WTC11 (cell line): Measurements from ENCODE around the gene LMO1.
A peak's percentile ranks its signal among the peaks of the same experiment; 100 is the strongest.

Experiments
- CREM ChIP-seq: sonication (generic); formaldehyde crosslinking; IDR thresholded peaks from 2 replicates; pipeline ENCODE4 v1.8.1; 2022; ENCODE audit warnings: mild to moderate bottlenecking, missing genetic modification reagents, moderate library complexity
- CTCF ChIP-seq: fragments of 200-600 bp; IDR thresholded peaks from 2 replicates; pipeline ENCODE4 v1.8.0; 2022; ENCODE audit warnings: antibody characterized with exemption
- E2F1 ChIP-seq: sonication (generic); formaldehyde crosslinking; IDR thresholded peaks from 2 replicates; pipeline ENCODE4 v1.8.0; 2022; ENCODE audit warnings: mild to moderate bottlenecking, missing genetic modification reagents
- E2F5 ChIP-seq: sonication (generic); formaldehyde crosslinking; IDR thresholded peaks from 2 replicates; pipeline ENCODE4 v1.8.1; 2022; ENCODE audit warnings: mild to moderate bottlenecking, moderate library complexity, missing genetic modification reagents
- GABPB1 ChIP-seq: sonication (generic); formaldehyde crosslinking; IDR thresholded peaks from 2 replicates; pipeline ENCODE4 v1.8.1; 2023; ENCODE audit warnings: mild to moderate bottlenecking, missing genetic modification reagents
- NR2C2 ChIP-seq: sonication (generic); formaldehyde crosslinking; IDR thresholded peaks from 2 replicates; pipeline ENCODE4 v1.8.0; 2022; ENCODE audit warnings: mild to moderate bottlenecking, missing genetic modification reagents
- OVOL2 ChIP-seq: fragments of 250-450 bp; sonication (Bioruptor Pico); IDR thresholded peaks from 2 replicates; pipeline ENCODE4 v1.9.0; 2021; ENCODE audit warnings: mild to moderate bottlenecking, borderline replicate concordance
- ZBTB21 ChIP-seq: sonication (generic); formaldehyde crosslinking; IDR thresholded peaks from 2 replicates; pipeline ENCODE4 v1.8.1; 2023; ENCODE audit warnings: mild to moderate bottlenecking, missing genetic modification reagents, borderline replicate concordance
- ZNF121 ChIP-seq: sonication (generic); formaldehyde crosslinking; IDR thresholded peaks from 2 replicates; pipeline ENCODE4 v1.8.0; 2023; ENCODE audit warnings: missing genetic modification reagents
- ZNF281 ChIP-seq: sonication (generic); formaldehyde crosslinking; IDR thresholded peaks from 2 replicates; pipeline ENCODE4 v1.8.0; 2023; ENCODE audit warnings: mild to moderate bottlenecking, missing genetic modification reagents
- ZNF671 ChIP-seq: fragments of 250-450 bp; sonication (Bioruptor Pico); IDR thresholded peaks from 2 replicates; pipeline ENCODE4 v1.8.0; 2021; ENCODE audit warnings: mild to moderate bottlenecking

GRCh38 chr11:8219257-8220021, 44.2 kb downstream of the LMO1 start:
- no peak for TF ChIP-seq ZNF281 (CRISPR knock-in tag)
- peak; percentile 54 for TF ChIP-seq CTCF
- no peak for TF ChIP-seq ZNF671
- no peak for TF ChIP-seq OVOL2 (CRISPR knock-in tag)
- TF ChIP-seq E2F1 (CRISPR knock-in tag) = no peak
- TF ChIP-seq NR2C2 (CRISPR knock-in tag) = no peak
- TF ChIP-seq ZNF121 (CRISPR knock-in tag) = no peak
- no peak for TF ChIP-seq ZBTB21 (CRISPR knock-in tag)
- TF ChIP-seq E2F5 (CRISPR knock-in tag) = no peak
- no peak for TF ChIP-seq CREM (CRISPR knock-in tag)
- TF ChIP-seq GABPB1 (CRISPR knock-in tag) = no peak
